Left ventricle myocardium inferior (tissue), 1 donor: ENCODE measurements around the gene PODXL. TPM values are rescaled to one million over a fixed set of nuclear protein-coding genes. Genes with fewer than 3 reads are reported as not detected.

Experiments used
- DNase-seq: peaks from one replicate; pipeline ENCODE4 v3.0.0-alpha.2; 2020
- H3K27ac ChIP-seq: fragments of 200-600 bp; replicated peaks from 2 replicates; pipeline ENCODE4 v1.8.0; 2021
- H3K27me3 ChIP-seq: fragments of 200-600 bp; 2 replicates; pipeline ENCODE4 v1.8.0; 2021; ENCODE audit warnings: low read depth
- H3K36me3 ChIP-seq: fragments of 200-600 bp; 2 replicates; pipeline ENCODE4 v1.8.0; 2021
- H3K4me1 ChIP-seq: fragments of 200-600 bp; 2 replicates; pipeline ENCODE4 v1.8.0; 2021
- H3K4me3 ChIP-seq: fragments of 200-600 bp; 2 replicates; pipeline ENCODE4 v1.8.0; 2021; ENCODE audit warnings: mild to moderate bottlenecking, moderate library complexity
- H3K9me3 ChIP-seq: fragments of 200-600 bp; replicated peaks from 2 replicates; pipeline ENCODE4 v1.8.0; 2021
- intact Hi-C: fragments of 100-400 bp; cut with micrococcal nuclease; formaldehyde crosslinking; loops from one replicate; pipeline ENCODE4 v1.11.0; 2022
- total RNA-seq: library from RNA; stranded (reverse); fragmentation: NEBNext Ultra II Directional; extraction: Animal tissue kit (Norgen Biotek cat#: 25700); gene quantifications from one replicate; pipeline ENCODE4 v1.2.1, GENCODE V29; 2021
- TF ChIP-seq, protein P1 (sequence below): fragments of 200-600 bp; IDR thresholded peaks from 2 replicates; pipeline ENCODE4 v1.8.0; 2021; ENCODE audit warnings: antibody characterized with exemption, mild to moderate bottlenecking, borderline replicate concordance
- donor health status: DM: no; HTN: yes; CAD: no; lungs with severe emphysema.

PODXL gene
- total RNA-seq, 1 donor from 2014 or later: 67.4 TPM

GRCh38 chr7:131503639-131504038, 52.8 kb downstream of the PODXL start:
- intact Hi-C loops: no loop called here
- TF ChIP-seq, protein P1, sequence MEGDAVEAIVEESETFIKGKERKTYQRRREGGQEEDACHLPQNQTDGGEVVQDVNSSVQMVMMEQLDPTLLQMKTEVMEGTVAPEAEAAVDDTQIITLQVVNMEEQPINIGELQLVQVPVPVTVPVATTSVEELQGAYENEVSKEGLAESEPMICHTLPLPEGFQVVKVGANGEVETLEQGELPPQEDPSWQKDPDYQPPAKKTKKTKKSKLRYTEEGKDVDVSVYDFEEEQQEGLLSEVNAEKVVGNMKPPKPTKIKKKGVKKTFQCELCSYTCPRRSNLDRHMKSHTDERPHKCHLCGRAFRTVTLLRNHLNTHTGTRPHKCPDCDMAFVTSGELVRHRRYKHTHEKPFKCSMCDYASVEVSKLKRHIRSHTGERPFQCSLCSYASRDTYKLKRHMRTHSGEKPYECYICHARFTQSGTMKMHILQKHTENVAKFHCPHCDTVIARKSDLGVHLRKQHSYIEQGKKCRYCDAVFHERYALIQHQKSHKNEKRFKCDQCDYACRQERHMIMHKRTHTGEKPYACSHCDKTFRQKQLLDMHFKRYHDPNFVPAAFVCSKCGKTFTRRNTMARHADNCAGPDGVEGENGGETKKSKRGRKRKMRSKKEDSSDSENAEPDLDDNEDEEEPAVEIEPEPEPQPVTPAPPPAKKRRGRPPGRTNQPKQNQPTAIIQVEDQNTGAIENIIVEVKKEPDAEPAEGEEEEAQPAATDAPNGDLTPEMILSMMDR: no peak
- H3K4me1 ChIP-seq: peaks cover 50% of the 10 kb centered on the region
- no peaks in the 10 kb centered on the region for H3K9me3 ChIP-seq
- H3K27me3 ChIP-seq: no peaks in the 10 kb centered on the region
- DNase-seq: no peak
- H3K27ac ChIP-seq: peak overlapping the region; percentile 85
- H3K36me3 ChIP-seq: peaks cover 56% of the 10 kb centered on the region
- H3K4me3 ChIP-seq: no peak overlapping the region

- H3K4me1 ChIP-seq: peaks cover 49% of the 10 kb centered on the region
- peak; percentile 67 for DNase-seq
- peak overlapping the region; percentile 85 for H3K27ac ChIP-seq
- H3K36me3 ChIP-seq: peaks cover 50% of the 10 kb centered on the region
- intact Hi-C loops: no loop called here
- TF ChIP-seq, protein P1: no peak
- H3K4me3 ChIP-seq: no peak overlapping the region
- no peaks in the 10 kb centered on the region for H3K27me3 ChIP-seq
- no peaks in the 10 kb centered on the region for H3K9me3 ChIP-seq
These were observed 53.5 kb downstream of the PODXL start for GRCh38 chr7:131502810-131503508.

- H3K9me3 ChIP-seq: no peaks in the 10 kb centered on the region
- H3K36me3 ChIP-seq: peaks cover 49% of the 10 kb centered on the region
- no peaks in the 10 kb centered on the region for H3K27me3 ChIP-seq
- intact Hi-C loops: no loop called here
- no peak for DNase-seq
- H3K27ac ChIP-seq: peak overlapping the region; percentile 85
- H3K4me3 ChIP-seq: no peak overlapping the region
- peaks cover 48% of the 10 kb centered on the region for H3K4me1 ChIP-seq
- TF ChIP-seq, protein P1: no peak
These were observed 54.3 kb downstream of the PODXL start for GRCh38 chr7:131501930-131502685.

DNA sequence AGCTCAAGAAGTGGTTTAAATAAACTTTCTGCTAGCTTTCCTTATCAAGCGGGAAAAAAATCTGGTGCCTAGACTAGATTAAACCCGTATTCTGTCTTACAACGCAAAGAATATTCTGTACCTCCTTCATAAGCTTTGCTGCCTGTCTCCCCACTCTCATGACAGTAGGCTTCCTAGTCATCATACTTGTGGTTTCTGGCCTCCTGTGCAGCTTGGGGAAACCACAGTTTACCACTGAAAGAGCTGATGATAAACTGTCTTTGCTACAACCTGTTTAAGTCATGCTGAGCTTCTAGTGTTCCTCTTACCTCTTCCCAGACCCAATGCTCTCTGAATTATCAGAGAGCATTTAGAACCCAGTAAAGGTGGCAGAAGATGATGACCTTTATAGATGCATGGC, 55.0 kb downstream of the PODXL start:
- TF ChIP-seq, protein P1: no peak
- intact Hi-C loops: no loop called here
- no peak overlapping the region for H3K4me3 ChIP-seq
- peaks cover 50% of the 10 kb centered on the region for H3K4me1 ChIP-seq
- peak overlapping the region; percentile 85 for H3K27ac ChIP-seq
- H3K9me3 ChIP-seq: no peaks in the 10 kb centered on the region
- DNase-seq: no peak
- no peaks in the 10 kb centered on the region for H3K27me3 ChIP-seq
- peaks cover 54% of the 10 kb centered on the region for H3K36me3 ChIP-seq

DNA sequence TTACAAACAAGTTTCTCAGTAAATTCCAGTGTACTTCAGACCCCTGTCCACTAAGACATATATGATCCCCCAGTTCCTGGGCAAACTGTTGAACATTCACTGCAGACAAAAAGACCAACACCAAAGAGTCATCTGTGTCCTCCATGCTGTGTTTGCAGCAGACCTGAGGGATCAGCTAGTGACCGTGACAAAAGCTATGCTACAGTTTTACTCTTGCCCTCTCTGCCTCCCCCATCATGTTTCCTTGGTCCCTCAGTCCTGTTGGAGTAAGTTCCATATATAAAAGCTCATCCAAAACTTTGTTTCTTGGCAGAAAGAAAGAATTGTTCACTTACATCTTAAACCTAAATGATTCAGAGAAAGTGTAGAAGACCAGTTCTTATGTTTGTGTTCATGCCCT, 56.1 kb downstream of the PODXL start:
- intact Hi-C loops: no loop called here
- peaks cover 50% of the 10 kb centered on the region for H3K4me1 ChIP-seq
- no peak for DNase-seq
- H3K27ac ChIP-seq: no peak overlapping the region
- H3K27me3 ChIP-seq: no peaks in the 10 kb centered on the region
- H3K4me3 ChIP-seq: no peak overlapping the region
- TF ChIP-seq, protein P1: no peak
- H3K9me3 ChIP-seq: no peaks in the 10 kb centered on the region
- H3K36me3 ChIP-seq: peaks cover 45% of the 10 kb centered on the region
